Right kidney (tissue), 1 donor: ENCODE data around the gene PLA2G15.
"Not testable (repeated sequence)": the region's sequence is repeated elsewhere in the genome, so short reads cannot be mapped to it uniquely, and the experiment has no call there.

Source experiments
- DNase-seq: peaks from one replicate; pipeline ENCODE4 v3.0.0-alpha.2; 2016

Gene PLA2G15

DNA sequence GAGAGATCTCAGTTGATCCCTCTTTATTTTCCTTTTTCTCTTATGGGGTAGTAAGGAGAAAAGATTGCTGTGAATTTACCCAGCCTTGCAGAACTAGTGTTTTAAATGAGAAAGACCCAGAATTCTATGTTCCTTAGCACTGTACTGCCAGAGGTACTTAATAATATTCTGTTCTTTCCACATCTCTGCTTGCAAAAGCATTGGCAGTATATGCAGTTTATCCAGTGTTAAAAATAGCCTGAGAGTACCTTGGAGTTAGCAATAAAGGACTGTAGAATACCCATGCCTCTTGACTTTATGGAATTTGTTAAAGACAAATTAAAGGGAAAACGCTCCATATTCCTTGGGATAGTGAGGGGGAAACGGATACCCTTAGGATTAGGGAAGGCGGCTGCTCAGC lies 31.1 kb downstream of the PLA2G15 start:
- DNase-seq: no peak

DNA sequence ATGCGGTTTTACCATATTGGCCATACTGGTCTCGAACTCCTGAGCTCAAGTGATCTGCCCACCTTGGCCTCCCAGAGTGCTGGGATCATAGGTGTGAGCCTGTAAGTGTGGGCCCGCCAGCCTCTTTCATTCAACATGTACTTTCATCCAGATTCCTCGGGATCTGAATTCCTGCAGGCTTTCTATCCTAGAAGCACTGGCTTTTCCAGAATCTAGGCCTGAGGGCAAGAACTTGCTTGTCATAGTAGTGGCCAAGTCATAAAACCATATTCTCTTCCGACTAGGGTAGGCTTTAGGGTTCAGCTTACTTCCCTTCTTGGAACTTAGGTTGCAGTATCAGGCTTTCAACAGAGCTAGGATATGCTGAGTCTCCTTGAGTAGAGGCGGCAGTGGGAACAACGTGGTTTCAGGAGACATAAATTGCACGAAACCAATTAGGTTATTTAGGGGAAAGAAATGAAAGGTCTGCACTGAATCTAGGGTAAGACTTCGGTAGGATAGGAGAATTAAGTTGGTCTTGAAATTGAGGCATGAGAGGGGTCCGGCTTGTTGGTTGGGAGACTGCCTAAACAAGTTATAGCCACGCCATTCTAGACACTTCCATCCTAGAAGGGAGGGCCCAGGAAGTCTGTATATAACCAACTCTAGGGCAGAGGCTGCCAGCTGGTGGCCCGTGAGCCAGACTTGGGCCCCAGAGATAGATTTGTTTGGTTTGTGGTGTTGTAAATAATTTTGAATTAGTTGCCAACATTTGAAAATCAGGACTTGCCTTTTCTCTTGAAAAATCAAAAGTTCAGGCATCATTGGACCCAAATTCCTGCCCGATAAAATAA lies 34.8 kb downstream of the PLA2G15 start:
- no peak for DNase-seq

DNA sequence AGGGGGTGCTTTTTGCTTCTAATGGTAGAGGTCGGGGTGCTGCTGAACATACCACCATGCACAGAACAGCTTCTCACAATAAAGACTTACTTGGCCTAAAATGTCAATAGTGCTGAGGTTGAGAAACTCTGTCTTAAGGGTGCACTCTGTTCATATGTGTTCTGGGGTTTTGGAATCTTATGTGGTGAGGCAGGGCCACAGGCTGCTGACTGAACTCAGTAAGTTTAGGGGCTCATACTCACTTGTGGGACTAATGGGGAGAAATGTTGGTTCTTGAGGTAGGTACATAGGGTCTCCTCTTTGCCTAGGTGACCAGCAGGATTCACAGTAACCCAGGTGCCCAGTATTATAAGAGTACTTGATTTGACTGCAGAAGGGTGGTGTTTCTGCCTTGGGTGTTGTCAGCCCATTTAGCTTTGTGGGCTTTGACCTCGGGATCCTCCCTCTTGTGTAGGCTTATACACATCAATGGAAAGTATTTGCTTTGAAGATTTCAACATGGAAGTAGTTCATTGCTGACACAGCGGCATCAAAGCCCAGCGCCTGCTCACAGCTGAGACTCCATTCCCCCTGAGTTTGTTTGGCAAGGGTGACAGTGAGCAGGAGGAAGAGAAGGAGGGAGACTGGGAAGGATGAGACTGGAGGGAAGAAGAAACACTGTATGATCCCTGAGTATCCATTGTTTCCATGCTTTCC lies 36.3 kb downstream of the PLA2G15 start:
- no peak for DNase-seq

DNA sequence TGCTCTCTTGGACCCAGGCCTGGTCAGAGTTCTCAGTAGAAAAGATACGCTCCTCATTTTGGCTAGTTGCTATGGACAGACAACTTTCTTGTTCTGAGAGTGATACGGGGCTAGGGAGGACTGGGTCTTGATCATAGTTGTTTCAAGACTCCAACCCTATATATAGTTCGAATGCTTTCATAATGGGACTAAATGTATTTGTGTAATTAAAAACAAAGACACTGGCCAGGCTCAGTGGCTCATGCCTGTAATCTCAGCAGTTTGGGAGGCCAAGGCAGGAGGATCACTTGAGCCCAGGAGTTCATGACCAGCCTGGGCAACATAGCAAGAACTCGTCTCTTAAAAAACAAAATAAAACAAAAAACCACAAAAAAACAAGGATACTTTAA lies 36.9 kb downstream of the PLA2G15 start:
- DNase-seq: no peak

DNA sequence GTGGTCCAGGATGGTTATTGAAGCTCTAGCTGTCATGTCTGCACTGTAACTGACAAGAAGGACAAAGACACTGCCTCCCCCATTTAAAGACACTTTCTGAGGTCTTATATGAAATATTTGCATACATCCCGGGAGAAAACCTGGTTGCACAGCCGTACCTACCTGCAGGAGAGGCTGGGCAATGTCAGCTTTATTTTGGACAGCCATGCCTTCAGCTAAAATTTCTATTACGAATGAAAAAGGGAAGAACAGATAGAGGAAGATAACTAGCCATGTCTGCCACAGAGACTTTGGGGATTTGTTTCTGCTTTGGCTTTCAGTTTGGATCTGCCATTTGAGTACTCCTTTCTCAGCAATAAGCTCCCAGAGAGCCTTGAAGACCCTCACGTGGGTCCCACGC lies 38.2 kb downstream of the PLA2G15 start:
- DNase-seq: no peak

DNA sequence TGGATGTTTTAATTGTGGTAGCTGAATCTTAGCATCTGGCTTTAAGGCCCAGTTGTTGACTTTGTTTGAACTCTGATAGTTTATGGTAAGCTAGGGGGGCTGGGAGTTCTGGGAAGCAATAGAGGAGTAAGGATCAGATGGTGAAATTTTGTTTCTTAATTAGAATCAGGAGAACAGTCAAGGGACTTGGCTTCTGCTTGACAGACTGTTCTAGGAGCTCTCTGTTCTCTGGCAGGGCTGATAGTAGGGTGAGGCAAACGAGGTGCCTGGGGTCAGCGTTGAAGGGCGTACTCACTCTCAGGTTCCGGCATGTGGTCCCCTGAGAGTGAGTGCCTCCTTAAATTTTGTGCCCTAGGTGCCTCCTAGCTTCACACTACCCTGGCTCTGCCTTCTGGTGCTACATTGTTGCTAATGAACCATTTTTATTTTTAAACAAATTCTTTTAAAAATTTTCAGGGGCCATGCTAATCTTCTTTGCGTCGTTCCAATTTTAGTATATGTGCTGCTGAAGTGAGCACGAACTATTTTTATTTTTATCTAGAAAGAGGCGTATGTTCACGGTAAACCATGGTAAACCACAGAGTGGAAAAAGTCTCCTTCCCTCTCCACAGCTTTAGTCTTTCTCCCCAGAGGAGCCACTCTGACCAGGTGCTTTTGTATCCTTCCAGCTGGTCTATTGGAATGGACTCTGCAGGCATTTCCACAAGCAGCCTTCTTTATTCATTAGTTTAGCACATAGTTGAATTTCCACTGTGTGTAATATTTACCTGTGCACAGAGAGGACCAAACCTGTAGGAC lies 38.8 kb downstream of the PLA2G15 start:
- no peak for DNase-seq

DNA sequence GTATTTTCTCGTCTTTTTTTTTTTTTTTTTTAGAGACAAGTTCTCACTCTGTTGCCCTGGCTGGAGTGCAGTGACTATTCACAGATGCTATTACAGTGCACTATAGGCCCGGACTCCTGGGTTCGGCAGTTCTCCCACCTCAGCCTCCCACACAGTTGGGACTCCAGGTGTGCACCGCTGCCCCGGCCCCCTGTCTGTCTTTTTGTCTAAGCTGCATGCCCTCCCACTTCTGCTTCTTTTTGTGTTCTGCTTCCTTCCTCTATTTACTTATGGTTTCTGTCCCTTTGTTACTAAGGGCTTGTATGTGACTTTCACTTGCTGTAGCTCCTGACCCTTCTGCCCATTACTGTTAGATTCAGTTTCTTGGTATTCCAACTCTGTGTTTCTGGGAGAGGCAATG lies 39.7 kb downstream of the PLA2G15 start:
- DNase-seq: no peak

DNA sequence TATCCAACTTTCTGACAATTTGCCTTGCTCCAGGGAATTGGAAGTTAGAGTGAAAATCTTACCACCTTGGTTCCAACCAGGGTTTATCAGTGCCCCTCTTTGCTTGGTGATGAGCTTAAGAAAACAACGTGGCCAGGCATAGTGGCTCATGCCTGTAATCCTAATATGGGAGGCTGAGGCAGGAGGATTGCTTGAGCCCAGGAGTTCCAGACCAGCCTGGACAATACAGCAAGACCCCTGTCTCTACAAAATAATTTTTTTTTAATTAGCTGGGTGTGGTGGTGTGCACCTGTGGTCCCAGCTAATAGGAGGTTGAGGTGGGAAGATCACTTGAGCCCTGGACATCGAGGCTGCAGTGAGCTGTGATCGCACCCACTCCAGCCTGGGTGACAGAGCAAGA lies 40.5 kb downstream of the PLA2G15 start:
- no peak for DNase-seq

DNA sequence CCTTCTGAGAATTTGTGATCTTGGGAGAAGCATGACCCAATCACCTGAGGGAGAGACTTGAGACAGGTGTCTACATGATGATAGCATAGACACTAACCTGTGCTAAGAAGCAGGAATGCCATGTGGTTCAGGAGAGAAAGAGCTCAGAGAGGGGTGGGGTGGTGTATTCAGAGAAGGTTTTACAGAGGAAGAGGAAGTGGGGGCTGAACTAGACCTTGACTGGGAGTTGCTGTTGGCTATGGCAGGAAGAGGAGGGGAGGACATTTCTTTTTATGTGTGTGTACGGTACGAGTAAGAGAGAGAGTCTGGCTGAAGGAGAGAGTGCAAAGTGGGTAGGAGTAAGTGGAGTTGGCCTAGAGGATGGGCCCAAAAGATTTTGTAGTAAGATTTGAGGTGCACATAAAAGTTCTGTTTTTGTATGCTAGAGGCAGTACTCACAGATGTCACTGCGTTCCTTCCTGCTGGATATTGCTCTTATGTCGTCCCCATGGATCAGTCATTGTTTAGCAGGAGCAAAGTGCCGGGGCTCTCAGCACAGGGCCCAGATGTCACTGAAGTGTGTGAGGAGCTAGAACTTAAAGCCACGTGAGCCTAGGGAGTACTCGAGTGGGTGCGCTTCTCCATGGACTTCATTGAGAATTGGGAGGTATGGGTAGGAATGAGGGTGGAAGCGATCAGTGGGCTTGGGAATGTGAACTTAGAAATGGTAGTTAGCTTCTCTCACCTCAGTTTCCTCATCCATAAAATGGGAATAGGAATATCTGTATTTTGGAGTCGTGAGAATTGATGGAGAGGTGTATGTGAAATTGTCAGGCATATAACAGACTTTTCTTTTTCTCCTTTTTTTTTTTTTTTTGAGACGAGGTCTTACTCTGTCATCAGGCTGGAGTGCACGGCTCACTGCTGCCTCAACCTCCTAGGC lies 41.2 kb downstream of the PLA2G15 start:
- DNase-seq: no peak

DNA sequence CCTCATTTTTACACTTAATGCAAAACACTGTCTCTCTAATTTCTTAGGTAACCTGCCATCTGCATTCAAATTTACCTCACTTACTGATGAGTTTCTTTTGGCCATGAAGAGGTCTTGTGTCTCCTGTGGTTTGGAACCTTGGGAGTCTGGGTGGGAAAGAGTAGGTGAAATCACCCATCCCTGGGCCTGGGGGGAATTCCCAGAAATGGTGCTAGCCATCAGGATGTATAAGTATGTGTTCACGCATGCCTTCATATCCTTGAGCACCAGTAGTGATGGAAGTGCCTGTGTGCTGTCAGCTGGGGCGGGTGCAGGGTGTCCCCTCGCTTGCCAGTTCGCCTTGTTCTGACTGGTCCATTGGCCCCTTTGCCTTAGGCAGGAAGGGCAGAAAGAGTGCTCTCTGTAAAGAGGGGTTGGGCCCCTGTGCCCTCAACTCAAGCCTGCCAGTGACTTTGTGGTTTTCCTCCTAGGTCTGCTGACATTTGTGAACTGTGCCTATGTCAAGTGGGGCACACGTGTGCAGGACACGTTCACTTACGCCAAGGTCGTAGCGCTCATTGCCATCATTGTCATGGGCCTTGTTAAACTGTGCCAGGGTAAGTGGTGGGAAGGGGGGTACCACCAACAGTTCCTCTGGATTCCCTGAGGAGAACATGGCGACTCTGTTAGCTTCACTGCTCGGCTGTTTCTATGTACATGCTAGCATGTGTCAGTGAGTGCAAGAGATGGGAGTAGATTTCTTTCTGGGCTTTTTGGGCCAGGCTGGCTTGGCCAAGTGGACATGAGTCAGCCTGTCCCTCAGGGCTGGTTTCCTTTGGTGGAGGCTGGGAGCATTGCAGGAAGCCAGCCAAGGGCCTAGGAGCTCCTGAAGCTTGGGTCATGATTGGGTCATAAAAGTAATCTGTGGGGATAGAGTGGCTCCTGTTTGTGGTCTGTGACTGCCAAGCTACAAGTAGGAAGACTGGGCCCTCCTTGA lies 42.4 kb downstream of the PLA2G15 start:
- no peak for DNase-seq

DNA sequence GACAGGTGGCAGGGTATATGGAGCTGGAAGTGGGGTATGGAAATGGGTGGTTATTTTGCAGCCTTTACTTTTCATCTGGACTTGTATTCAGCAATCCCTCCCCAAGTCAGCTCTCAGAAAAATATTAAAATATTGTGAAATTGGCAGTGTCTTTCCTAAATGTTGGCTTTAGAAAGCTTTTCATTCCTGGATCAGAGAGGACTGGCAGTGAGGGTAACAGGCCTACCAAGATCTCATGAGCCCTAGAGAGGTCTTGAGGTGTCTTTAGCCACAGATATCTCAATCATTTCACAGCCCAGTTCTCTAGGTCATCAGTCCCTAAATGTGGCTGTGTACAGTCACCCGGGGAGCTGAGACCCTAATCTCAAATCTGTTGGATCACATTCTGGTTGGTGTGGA lies 43.1 kb downstream of the PLA2G15 start:
- DNase-seq: no peak

DNA sequence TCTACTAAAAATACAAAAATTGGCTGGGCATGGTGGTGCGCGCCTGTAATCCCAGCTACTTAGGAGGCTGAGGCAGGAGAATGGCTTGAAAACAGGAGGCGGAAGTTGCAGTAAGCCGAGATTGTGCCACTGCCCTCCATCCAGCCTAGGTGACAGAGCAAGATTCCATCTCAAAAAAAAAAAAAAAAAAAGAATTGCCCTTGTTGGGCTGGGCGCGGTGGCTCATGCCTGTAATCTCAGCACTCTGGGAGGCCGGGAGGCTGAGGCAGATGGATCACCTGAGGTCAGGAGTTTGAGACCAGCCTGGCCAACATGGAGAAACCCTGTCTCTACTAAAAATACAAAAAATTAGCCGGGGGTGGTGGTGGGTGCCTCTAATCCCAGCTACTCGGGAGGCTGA lies 43.6 kb downstream of the PLA2G15 start:
- DNase-seq: not testable (repeated sequence)

DNA sequence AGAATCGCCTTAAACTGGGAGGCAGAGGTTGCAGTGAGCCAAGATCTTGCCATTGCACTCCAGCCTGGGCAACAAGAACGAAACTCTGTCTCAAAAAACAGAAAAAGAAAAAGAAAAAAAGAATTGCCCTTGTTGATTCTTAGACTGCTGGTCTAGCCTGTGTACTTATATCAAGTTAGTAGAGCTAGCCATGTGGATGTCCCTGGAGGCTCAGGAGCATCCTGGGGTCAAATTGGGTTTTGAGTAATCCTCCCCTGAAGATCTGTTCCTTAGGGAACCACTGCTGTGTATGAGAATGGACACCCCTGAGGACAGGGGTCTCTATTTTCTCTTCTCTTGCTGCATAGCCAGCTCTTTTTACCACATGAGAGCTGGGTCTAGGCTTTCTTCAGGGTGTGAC lies 44.0 kb downstream of the PLA2G15 start:
- no peak for DNase-seq

DNA sequence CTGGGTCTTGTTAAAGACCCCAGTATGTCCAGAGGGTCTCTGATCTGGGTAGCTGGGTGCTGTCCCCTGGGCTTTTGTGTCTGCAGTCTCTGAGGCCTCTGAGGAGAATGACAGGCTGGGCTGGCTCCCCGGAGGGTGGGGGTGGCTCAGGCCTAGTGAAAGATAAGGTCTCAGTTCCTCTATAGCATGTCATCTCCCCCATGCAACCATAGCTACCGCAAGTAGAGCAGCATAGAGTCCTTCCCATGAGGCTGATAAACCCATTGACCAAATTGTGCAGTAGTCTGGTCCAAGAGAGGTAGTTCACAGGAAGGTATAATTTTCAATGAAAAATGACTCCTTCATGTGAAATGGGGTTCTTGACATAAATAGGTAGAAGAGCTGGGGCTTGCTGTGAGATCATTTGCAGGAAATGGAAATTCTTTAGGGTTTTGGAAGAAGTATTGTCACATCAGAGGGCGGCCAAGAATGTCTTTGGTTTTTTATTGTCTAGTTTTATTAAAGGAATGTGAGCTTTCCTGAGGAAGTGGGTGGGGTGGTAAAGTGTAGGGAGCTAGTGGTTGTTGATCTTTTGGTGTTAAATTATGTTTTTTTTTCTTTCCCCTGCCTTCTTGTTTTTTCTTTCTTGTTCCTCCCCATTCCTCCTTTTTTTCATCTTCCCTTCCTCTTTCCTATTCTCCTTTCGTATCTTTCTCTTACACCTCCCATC lies 44.6 kb downstream of the PLA2G15 start:
- DNase-seq: no peak

DNA sequence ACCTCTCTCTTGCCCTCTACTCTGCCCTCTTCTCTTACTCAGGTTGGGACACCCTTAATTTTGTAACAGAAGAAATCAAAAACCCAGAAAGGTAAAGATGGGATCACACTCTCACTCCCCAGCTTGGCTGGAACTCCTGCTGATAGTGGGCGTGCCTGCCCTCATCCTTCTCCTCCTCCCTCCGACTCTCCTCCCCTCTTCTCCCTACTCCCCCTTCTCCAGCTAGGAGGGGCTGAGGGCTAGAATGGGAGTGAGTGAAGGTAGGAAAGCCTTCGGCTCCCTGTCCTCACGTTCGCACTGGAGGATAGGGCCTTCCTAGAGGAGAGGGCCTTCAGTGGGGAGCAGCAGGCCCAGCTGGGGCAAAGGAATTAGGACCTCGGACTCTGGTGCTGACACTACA lies 45.3 kb downstream of the PLA2G15 start:
- DNase-seq: no peak

DNA sequence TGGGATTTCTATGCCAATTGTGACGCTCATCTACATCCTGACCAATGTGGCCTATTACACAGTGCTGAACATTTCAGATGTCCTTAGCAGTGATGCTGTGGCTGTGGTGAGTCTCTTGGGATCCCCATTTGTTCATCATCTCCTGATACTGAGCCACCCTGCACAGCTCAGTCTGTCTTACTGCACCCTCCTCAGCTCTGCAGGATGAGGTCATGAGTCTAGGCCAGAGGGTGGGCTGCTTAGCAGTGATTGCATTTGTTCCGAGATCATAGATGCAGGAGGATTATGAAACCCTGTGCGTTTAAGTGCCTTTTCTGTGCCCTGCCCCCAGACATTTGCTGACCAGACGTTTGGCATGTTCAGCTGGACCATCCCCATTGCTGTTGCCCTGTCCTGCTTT lies 46.1 kb downstream of the PLA2G15 start:
- DNase-seq: no peak

DNA sequence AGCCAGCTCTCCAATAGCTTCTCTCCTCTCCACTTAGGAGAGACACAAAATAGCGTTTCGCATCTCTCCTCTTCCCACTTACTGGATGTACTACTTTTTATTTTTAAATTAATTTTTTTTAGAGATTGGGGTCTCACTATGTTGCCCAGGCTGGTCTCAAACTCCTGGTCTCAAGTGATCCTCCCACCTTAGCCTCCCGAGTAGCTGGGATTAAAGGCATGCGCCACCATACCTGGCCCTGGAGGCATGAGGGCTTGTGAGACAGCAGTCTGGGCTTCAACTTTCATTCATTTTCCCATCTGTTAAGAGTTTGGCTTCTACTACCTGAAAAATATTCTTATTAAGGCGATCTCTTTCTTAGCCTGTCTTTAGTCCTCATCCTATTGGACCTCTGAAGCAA lies 47.3 kb downstream of the PLA2G15 start:
- no peak for DNase-seq

DNA sequence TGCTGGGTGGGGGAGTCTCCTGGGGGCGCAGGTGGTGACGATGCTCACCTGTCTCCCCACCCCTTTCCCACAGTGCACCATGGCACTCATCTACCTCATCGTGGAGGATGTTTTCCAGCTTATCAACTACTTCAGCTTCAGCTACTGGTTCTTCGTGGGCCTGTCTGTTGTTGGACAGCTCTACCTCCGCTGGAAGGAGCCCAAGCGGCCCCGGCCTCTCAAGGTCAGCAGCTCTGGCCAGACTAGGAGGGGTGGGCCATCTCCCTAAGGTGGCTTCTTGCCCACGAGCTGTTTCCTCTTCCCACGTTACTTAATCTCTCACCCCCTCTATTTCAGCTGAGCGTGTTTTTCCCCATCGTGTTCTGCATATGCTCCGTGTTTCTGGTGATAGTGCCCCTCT lies 51.1 kb downstream of the PLA2G15 start:
- no peak for DNase-seq

DNA sequence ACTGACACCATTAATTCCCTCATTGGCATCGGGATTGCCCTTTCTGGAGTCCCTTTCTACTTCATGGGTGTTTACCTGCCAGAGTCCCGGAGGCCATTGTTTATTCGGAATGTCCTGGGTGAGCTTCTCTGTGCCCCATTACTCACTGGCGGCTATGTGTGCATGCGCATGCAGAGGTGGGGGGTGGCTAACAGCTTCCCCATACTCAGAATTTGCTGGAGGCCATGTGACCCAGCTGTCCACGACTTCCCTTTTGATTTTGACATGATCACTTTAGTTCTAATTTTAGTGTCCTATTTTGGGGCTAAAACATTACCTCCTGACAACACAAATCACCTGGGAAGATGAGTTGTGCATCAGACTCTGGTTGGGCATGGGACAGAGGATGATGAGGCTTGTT lies 51.5 kb downstream of the PLA2G15 start:
- no peak for DNase-seq

DNA sequence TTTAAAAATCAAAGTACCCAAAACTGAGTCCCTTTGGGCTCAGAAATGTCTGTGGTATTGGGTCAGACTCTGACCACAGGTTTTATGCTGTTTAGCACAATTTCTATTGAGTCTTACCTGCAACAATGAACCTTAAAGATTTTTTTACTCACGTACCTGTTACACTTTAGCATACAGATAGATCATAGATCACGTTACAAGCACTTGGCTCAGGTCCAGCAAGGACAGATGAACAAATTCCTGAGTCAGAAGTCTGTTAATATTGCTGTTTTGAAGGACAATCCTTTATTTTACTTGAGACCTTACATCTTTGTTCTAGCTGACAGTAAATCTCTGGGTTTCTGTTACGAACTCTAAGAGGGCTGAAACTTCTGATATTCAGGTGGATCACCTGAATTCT lies 52.7 kb downstream of the PLA2G15 start:
- no peak for DNase-seq
